ENCODE results near the gene ACSS1.

Gene ACSS1

DNA sequence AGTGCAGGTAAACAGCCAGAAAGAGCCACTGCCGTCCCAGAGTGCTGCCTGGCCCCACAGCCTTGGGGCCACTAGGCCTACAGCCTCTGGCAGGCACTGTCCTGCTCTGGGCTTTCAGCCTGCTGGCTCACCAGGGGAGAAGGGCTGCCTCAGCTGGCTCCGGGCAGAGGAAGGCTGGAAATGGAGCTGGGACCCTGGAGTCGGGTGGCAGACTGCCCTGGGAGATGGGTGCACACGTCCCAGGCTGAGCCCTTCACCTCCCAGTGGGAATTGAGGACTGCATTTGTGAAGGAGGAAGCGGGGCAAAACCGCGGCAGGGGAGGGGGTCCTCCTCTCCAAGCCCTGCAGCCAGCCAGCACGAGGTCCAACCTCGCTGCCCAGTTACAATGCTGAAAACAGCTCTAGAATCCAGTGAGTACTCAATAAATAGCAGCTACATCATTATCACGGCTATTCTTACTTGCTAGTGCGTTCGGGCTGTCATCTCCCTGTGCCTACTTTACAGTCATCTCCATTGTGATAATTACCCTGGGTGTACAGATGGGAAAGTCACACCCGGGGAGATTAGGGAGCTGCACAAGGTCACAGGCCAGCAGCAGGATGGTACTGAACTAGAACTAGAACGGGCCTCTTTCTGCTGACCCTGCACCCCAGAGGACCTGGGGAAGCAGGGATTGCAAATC is 13.1 kb downstream of the ACSS1 start:
- no peak for FAIRE-seq

DNA sequence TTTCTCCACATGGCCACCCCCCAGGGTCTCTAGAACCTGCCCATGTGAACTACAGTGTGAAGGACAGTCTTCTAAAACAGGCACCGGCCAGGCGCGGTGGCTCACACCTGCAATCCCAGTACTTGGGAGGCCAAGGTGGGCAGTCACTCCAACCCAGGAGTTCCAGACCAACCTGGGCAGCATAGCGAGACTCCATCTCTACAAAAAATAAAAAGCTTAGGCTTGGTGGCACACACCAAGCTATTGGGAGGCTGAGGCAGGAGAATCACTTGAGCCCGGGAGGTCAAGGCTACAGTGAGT is 13.7 kb downstream of the ACSS1 start:
- FAIRE-seq, result no peak

DNA sequence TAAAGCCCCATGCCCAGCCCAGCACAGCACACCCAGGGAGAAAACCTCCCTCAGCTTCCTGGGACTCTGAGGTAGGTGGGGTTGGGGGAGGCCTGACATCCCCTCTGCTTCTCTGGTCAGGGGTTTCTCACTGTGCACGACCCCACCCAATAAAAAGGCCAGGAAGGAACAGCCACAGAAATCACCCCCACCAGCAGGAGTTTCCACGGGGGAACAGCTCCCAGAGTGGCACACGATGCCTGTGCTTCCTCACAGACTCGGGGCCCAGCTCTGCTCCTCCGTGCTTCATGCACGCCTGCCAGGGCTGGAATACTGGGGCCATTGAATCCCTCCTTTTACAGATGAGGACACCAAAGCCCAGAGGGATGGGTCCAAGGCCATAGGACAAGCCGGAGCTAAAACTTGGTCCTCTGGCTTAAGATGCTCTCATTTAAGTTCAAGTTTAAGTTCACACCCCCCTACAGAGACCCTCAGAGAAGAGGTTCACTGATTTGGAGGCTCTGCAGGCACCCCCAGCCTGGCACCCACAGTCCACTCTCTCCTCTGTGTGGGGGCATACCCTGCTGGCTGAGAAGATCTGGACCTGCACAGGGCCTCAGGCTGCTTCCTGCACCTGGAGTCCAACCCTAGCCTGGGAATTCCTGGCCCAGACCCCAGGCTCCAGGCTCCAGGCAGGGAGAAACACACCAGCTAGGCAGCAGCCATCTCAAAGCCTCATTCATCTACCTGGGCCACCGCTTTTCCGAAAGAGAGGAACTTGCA is 14.3 kb downstream of the ACSS1 start:
- no peak for FAIRE-seq

DNA sequence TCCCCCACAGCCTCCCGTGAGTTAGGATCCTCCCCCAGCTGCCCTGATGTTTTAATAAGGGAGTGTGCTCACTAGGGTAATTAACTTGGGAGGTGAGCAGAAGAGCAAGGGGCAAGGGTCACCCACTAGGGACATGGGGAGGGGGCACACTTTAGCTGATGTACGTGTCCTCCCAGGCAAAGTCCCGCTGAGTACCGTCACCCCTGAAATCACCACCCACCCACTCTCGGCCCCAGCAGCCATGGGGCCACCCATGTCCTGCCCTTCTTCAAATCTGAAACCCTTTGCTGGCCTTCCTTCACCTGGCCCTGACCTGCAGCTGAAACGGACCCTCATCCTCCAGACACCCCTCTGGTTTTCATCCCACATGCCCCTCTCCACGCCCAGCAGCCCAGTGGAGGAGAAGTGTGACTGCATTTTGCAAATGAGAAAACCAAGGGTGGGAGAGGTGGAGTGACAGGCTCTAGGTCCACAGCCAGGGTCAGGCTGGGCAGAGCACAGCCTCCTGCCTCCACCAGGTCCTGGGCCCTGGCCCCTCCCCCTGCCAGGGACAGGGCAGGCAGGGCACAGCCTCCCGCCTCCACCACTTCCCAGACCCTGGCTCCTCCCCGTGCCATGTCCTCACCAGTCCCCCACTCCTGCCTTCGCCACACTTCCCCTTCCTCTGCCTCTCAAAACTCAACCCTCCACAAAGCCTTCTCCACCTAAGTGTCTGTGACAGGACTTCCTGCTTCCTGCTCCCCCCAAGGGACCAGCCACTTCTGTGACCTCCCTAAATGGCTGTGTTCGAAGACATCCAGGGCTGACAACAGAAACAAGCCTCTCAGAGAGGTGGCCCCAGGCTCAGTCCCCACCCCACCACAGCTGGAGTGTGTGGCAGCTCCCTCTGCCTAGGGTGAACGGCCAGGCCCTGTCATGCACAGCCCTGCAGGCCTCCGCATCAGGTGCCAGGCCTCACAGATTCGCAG is 15.1 kb downstream of the ACSS1 start:
- no peak for FAIRE-seq

DNA sequence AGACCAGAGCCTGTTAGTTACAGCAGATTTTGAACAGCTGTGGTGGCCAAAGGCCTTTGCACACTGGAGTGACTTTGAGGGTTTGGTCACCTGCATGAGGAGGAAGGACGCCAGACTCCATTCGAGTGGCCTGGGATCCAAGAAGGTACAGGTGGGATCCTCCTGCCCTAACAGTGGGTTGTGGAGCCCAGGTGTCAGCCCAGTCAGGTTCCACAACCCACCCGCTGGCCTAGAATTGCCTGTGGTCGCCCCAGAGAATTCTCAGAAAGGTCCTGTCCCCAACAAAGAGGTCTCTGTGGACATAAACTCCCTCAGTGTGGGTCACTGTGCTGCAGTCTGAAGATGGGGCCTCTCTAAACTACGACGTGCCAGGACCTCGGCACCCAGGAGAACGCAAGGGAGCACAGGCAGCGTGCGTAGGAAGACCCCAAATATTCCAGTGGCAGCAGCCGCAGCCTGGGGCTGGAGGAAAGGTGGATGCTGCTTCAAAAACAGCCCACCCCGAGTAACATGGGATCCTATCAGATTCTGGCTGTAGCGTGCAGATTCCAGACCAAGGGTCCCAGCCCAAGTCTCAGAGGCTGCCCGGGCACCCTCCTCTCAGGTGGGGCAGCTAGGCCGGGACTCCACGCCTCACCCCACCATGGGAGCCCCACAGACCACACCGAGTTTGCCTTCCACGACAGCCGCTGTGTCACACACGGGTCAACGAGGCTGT is 16.0 kb downstream of the ACSS1 start:
- FAIRE-seq, result no peak

DNA sequence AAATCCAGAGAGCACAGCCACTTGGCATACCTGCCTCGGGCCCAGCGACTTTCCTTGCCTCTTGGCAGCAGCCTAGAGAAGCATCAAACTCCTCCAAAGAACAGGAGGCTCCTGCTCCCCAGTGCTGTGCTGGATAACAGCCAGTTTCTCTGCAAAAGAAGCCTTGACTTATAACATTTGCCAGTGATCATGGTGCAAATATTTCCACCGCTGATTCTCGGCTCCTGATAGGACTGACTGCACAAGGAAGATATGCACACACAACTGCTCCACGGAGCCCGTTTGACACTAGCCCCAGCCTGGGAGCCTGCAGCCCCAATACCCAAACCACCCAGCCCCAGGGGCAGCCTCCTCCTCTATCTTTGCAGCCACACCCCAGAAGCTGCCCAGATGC is 17.5 kb downstream of the ACSS1 start:
- FAIRE-seq, result no peak

DNA sequence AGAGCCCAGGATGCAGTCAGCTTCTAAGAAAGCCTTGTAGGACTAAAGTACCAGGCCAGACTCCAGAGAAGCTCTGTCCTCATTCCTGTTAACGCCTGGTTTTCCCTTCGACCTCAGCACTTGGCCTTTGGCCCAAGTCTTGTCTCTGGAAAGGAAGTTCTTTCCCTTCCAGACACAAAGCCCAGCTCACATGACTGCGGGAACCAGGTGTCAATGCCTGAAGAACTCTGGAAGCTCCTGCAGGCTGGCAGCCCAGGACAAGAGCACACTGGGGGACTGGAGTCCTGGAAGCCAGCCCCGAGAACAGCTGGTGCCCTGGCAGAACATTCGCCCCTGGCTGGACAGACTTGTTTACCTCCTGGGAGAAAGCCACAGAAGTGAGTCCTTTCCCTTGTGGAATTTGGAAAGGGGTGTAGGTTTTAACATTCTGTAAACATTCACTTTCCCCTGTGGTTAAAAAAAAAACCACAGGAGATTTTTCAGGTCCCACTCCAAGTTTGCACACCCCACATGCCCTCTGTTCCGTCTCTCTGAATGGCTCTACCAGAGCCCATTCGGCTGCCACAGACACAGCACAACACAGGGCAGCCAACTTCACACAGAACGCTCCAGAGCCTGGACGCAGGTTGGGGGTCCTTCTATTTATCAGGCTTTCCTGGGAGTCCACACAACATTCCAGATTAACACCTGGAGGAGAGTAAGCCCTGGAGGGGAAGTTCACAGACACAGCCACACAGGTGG is 18.1 kb downstream of the ACSS1 start:
- FAIRE-seq, result no peak

DNA sequence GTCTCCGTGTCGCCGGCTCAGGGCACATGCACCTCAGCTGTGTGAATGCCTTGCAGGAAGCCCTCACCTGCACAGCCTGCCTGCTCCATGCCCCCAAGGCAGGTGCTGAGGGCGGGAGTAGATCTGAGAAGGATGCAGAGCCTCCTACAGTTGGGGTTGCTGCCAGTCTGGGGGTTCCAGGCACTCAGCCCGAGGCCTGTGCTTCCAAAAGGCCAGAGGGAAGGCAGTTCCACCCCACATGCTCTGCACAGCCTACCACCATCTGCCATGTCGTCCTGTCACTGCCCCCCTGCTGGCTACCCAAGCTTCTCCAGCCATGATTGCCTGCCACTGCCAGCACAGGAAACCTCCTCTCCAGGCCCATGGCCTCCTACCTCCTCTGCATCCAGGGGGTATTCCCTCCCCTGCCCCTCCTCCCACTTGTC is 19.3 kb downstream of the ACSS1 start:
- no peak for FAIRE-seq

DNA sequence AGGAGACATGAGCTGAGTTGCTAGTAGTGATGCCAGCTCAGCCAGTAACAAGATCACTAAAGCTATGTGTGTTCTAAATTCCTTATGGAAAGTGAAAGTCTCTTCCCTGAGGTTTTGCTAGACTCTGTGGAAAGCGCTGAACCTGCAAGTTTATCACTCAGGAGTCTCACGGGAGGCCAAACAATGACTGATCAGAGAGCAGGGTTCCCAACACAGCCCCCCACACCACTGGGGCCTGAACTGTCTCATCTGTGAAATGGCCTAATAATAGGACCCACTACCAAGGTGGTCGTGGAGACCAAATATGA is 19.9 kb downstream of the ACSS1 start:
- FAIRE-seq, result no peak

DNA sequence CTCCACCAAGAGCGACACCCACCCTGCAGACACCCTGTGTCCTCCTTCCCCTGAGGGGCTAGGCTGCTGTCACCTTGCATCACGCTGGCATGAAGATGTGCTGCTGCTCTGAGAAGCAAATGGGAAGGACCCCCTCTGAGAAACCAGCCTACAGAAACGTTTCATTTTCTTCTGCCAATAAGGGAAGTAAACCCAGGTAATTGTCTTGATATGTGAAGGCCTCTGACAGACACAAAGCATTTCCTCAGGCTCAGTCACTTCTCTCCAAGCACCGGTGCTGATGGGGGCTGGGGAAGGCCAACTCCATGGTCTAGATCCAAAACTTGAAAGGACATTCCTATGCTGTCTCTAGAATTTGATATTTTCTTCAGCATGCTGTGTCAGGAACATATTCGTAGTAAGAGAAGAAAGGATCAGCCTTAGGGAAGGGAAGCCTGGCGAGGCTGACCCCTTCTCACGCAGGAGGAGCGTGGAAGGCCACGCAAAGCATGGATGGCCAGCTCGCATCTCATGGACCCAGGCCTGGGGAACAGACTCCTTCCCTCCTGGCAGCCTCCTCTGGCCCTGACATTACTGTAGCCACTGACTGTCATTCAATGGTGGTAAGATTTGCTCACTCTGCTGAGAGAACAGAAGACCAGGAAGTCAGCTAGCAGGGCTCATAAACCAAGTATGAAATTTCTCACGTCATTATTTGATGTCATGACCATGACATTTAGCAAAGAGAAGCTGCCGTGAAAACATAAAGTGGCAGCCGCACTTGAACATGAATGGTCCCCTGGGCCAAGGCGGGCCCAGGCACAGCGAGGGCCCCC is 20.4 kb downstream of the ACSS1 start:
- no peak for FAIRE-seq

DNA sequence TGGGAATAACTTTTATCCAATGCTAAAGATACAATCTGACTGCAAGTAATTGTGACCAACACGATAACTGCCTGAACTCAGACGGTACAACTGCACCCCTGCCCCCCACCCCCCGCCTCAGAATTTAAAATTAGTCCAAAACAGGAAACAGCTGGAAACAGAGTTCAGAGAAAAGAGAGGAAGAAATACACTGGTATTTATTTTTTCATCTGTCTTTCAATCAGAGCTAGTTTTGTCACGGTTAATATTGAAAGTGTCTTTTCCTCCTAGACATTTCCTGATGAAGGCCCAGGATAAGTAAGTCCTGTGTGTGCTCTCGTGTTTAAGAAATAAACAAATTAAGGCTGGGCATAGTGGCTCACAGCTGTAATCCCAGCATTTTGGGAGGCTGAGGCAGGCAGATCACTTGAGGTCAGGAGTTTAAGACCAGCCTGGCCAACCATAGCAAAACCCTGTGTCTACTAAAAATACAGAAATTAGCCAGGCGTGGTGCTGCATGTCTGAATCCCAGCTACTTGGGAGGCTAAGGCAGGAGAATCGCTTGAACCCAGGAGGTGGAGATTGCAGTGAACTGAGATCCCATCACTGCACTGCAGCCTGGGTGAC is 21.5 kb downstream of the ACSS1 start:
- FAIRE-seq, result no peak

DNA sequence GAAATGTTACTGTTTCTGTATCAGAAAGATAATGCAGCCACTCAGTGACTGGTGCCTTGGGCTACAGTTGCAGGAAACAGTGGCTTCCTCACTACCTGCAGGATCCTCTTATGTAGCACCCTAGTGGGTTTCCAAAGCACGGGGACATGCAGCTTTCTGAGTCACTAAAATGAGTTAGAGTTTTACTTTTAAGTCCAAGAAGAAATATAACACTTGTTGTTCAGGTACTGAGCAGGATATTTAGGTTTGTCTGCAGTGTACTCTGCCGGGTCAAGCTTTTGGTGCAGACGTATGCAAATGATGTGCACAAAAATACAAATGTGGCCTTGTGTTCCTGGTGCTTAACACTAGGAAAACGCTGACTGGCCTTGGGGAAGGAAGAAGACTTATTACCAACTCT is 22.0 kb downstream of the ACSS1 start:
- no peak for FAIRE-seq

DNA sequence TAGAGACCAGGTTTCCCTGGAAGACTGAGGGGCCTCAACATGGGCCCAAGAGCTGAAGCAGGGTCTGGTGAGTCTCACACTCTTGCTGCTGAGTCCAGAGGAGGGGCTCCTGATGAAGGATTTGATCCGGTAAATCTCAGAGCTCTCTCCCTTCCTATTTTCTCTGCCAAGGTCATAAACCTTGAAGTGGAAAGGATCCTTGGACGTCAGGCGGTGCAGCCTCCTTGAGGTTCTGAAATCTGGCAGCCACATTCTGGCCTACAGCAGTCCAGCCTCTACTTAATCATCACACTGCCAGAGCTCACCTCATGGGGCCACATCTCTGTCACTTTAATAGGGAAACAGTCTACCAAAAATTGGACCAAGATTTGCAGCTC is 24.0 kb downstream of the ACSS1 start:
- FAIRE-seq, result no peak

DNA sequence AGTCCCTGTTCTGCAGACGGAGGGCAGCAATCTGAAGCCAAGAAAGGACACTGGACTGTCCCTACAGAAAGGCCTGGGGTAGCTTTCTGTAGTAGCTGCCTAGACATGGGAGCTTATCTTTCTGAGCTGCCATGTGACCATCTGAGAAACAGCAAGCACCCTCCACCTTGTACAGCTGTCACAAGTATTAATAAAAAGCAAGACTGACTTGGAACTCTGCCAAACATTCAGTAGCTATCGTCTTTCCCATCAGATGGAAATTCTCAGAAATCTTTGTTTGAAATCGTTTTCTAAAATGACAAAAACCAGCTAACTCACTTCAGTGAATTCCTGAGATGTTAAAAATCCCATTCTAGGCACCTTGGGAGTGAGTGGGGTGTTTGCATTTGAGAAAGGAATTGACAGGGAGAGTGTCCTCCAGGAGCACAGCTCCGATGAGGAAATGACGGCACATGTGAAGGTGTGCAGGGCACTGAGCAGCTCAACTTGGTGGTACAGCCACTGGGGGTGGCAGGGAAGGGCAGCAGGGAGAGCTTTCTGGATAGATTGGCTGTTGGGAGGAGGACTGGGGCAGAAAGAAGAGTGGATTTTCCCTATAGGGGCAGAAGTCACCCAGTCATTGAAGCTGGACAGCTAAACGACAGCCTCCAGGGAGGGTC is 24.5 kb downstream of the ACSS1 start:
- FAIRE-seq, result no peak

DNA sequence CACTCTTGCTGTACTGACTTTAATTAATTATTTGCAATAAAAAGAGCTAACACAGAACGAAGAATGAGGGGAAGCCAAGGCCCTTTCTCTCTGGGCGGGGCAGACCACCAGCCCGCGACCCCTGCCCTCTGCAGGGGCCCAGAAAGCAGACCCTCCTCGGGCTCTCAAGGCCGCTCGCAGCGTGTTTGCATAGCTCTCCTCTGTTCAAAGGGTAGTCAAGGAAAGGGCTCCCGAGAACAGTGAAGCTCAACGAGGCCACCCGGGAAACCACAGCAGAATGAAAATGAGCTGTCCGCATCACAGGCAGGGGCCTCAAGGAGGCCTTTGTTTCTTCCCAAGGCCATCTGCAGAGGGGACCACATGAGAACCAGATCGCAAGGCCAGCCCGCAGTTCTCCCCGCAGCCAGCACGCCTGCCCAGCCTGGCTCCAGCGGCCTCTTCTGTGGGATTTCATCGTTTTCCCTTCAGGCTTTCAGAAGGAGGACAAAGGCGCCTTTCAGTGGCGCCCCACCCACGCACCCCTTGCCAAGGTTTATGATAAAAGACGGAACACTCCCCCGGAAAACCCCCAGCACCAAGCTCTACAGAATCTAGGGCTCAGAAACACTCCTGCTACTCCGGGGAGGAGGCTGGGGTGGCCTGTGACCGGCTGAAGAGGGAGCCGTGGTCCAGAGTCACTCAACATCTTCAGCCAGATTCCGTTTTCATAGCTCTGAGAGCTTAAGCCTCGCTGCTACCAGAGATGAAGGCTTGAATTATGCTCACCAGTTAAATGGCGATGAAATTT is 25.3 kb downstream of the ACSS1 start:
- FAIRE-seq, result no peak

DNA sequence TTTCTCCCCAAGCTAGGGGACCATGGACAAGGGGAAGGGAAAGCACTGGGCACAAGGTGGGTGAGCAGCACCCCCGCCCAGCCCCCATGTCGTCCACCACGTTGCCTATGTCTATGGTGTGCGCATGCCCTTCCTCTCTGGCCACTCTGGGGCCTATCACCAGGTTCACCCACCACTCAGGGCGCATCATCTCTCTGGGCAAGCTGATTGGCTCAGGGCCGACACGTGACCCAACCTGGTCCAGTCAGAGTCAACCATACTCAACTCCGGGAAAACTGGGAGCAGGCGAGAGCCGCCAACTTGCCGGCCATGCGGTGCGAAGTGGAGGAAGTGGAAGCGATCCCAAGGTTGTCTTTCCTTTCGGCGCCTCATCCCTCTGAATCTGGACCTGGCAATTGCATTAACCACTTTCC is 25.9 kb downstream of the ACSS1 start:
- no peak for FAIRE-seq

DNA sequence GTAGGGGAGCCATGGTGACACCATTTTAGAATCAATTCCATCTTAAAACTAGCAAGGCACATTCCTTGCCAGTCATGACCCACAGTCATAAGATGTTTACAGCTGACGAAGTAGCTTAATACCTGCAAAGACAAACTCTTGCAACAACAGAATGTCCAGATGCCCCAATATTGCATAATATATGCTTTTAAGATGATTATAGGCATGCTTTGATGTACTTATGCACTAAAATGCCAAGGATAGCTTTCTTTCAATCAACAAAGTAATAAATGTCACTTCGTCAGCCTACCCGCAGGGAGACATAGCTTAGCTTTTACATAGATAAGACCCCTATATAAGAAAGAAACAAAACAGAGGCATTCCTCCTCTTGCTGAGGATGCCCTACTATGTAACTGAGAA is 26.7 kb downstream of the ACSS1 start:
- no peak for FAIRE-seq

DNA sequence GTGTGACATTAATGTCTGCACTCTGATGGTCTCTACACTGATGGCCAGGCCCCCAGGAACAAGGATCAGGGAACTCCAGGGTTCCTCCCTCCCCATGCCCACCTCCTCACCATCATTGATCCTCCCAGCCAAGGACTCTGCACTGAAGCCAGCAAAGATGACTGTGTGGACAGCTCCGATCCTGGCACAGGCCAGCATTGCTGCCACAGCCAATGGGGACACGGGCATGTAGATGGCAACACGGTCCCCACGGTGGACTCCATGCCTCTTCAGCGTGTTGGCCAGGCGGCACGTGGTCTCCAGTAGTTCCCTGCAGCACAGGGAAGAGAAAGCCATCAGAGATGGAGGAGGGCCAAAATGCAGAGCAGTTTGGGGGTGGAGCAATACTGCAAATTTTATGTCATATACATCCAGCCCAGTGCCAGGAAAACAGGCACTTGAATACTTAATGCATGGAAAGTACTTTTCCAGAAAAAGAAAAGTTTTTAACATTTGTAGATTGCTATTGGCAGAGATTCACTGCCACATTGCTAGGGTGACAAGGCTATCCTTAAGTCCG is 27.2 kb downstream of the ACSS1 start:
- no peak for FAIRE-seq

DNA sequence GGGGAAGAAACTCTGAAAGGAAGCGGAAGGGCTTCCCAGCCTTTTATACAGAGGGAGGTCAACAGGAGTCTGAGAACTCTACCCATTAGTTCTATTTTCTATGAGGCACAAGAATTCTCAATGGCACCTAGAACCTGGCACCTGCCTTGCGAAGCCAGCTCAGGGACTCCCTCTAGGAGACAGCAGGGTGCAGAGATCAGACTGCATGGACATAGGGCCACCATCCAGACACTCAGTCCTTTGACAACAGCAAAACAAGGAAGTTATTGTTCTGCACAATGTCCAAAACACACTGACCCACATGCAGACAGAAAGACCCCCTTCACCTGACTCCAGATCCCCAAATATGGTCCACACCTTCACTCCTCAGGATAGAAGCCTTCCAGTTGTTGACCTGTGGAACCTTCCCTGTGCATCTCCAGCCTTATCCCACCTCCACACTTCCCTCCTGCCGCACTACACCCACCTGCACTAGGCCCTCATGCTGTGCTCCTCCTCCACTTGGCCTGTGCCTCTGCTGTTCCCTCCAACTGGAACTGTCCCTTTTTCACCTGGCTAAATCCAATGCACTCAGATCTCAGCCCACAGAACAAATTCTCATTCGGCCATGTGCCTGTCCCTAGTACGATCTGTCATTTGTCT is 27.8 kb downstream of the ACSS1 start:
- no peak for FAIRE-seq
